HCT116 (cell line): ENCODE results near the gene CEP290.

Experiments used
- ATF3 ChIP-seq: IDR thresholded peaks from 2 replicates; pipeline ENCODE4 v1.6.1; 2012
- CTCF ChIP-seq, 3 experiments: fragments of 200-600 bp in 1 of 3; sonication (generic) in 1 of 3; IDR thresholded peaks in 2 of 3; conservative IDR thresholded peaks in 1 of 3; 2 replicates each; pipeline ENCODE4 v1.5.1; 2012 to 2017; ENCODE audit warnings: low read depth in 2 of 3, low read length in 2 of 3, antibody characterized with exemption in 1 of 3, borderline replicate concordance in 1 of 3, control low read depth in 1 of 3, mild to moderate bottlenecking in 1 of 3, mixed read lengths in 1 of 3, mixed run types in 1 of 3, moderate library complexity in 1 of 3; ENCODE audit not compliant: insufficient read depth in 1 of 3
- EZH2 ChIP-seq: fragments of 200-600 bp; sonication (generic); IDR thresholded peaks from 2 replicates; pipeline ENCODE4 v1.6.1; 2017; ENCODE audit warnings: antibody characterized with exemption, mixed run types
- EZH2phosphoT487 ChIP-seq: fragments of 200-600 bp; IDR thresholded peaks from 2 replicates; pipeline ENCODE4 v1.6.1; 2018; ENCODE audit warnings: antibody characterized with exemption, borderline replicate concordance
- JUND ChIP-seq: IDR thresholded peaks from 2 replicates; pipeline ENCODE4 v1.6.1; 2012
- POLR2A ChIP-seq: IDR thresholded peaks from 2 replicates; pipeline ENCODE4 v1.7.0; 2011; ENCODE audit warnings: borderline replicate concordance; ENCODE audit not compliant: insufficient read depth, insufficient read length; ENCODE audit errors: extremely low read depth
- RAD21 ChIP-seq: IDR thresholded peaks from 2 replicates; pipeline ENCODE4 v1.6.1; 2012; ENCODE audit warnings: low read depth, mild to moderate bottlenecking
- REST ChIP-seq: IDR thresholded peaks from 2 replicates; pipeline ENCODE4 v1.6.1; 2012; ENCODE audit warnings: low read depth
- SRF ChIP-seq: IDR thresholded peaks from 2 replicates; pipeline ENCODE4 v1.6.1; 2012; ENCODE audit warnings: low read depth
- YY1 ChIP-seq: IDR thresholded peaks from 2 replicates; pipeline ENCODE4 v1.6.1; 2011; ENCODE audit warnings: low read length, low read depth, moderate library complexity, mild to moderate bottlenecking; ENCODE audit not compliant: insufficient replicate concordance; ENCODE audit errors: extremely low read depth
- ZBTB33 ChIP-seq: IDR thresholded peaks from 2 replicates; pipeline ENCODE4 v1.6.1; 2011; ENCODE audit warnings: mild to moderate bottlenecking, low read length, moderate library complexity; ENCODE audit not compliant: insufficient replicate concordance; ENCODE audit errors: extremely low read depth
- ZNF274 ChIP-seq: fragments of 200-500 bp; sonication (Bioruptor generic); IDR thresholded peaks from 2 replicates; pipeline ENCODE4 v1.6.1; 2014; ENCODE audit warnings: mild to moderate bottlenecking, low read depth, low read length, inconsistent platforms
- TF ChIP-seq, protein P1 (sequence below): IDR thresholded peaks from 2 replicates; pipeline ENCODE4 v1.6.1; 2012

DNA sequence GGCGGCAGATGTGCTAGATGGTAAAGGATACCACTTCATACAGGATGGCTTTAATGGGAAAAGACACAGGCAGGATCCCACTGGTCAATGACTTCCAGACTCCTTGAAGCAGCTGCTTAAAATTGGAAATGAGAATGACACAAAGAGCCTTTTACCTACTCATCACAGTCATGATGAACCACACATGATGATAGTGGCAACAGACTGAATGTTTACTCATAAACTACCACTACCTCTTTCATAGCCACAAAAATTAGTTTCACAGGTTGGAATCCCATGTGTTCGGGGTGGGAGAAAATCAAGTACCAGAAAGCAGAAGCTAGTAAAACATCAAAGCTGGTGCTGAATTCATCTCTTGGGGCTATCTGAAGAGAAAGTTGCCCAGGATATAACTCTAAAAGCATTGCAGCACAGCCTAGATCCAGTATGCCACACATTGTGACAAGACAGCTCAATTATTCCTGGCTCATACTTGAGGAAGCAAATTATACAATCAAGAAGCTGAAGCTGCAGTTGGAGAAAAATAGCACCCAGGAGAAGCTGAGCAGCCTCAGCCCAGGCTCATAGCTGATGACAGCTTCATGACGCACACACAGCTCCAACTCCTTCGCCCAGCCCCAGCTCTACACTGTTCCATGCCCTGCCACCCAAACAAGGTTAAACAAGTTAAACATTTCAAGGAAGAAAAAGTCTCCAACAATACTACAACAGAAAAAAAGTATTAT lies 83.7 kb downstream of the CEP290 start:
- TF ChIP-seq CTCF (IDR thresholded peaks at IDR 0.05 in 2 of 3, conservative IDR thresholded peaks at IDR 0.05 in 1 of 3; ENCODE audit: borderline replicate concordance in 1 of 3, insufficient read depth in 1 of 3, low read depth in 2 of 3, low read length in 2 of 3), result no peak
- no peak for TF ChIP-seq POLR2A
- TF ChIP-seq, protein P1, sequence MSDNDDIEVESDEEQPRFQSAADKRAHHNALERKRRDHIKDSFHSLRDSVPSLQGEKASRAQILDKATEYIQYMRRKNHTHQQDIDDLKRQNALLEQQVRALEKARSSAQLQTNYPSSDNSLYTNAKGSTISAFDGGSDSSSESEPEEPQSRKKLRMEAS, result no peak
- no peak for TF ChIP-seq ATF3
- TF ChIP-seq ZNF274, result no peak
- TF ChIP-seq REST, result no peak
- TF ChIP-seq JUND, result no peak
- no peak for TF ChIP-seq EZH2
- no peak for TF ChIP-seq YY1
- TF ChIP-seq EZH2phosphoT487, result no peak
- no peak for TF ChIP-seq SRF
- TF ChIP-seq ZBTB33, result no peak
- no peak for TF ChIP-seq RAD21
